NCI-H345 treated with DMSO at 0.1 percent for 48 hours (cell line): ENCODE measurements around the gene TEX54.
A peak's percentile ranks its signal among the peaks of the same experiment; 100 is the strongest.
"Not testable (repeated sequence)": the region's sequence is repeated elsewhere in the genome, so short reads cannot be mapped to it uniquely, and the experiment has no call there.

Source experiments
- DNase-seq: peaks from one replicate; lab custom pipeline; 2025; ENCODE audit not compliant: unreplicated experiment; lab: John Stamatoyannopoulos, UW

Gene TEX54

GRCh38 chr11:62855571-62856332, 23.1 kb upstream of the TEX54 start:
- peak; percentile 95 for DNase-seq

DNA sequence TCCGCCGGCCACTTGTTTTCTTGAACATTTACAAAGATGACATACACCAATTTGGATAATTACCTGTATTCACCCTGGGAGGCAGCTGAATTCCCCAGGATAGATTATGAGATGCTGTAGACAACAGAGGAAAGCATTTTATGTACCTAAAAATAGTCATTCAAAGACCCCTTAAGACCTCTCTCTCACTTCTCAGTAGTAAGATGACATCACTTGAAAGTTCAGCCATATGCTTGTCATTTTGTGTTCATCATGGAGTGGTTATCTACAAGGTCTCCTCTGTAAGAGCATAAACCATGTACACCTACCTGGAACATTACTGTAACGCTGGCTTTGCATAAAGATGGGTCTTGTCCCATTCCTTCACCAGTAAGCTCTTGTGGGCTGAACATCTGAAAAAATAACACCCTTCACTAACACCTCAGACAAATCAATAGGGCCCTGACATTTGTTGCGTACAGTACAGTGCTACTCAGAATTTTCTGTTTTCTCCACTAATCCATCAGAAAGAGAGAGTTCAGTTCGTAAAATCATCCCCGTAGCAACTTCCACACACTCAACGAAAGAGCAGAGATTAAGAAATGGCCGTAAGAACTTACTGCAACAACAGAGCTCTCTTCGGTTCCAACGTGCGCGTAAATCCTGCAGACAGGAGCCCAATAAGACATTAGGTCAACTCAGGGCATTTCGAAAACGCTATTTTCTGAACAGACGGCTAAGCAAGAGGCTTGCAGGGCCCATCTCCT, 22.4 kb upstream of the TEX54 start:
- no peak for DNase-seq

- DNase-seq, result no peak
Observed at GRCh38 chr11:62854013-62854824, 21.6 kb upstream of the TEX54 start.

GRCh38 chr11:62853279-62853965, 20.8 kb upstream of the TEX54 start:
- DNase-seq, result no peak

- DNase-seq, result no peak
Observed at GRCh38 chr11:62852523-62853188, 20.0 kb upstream of the TEX54 start.

GRCh38 chr11:62851807-62852522, 19.3 kb upstream of the TEX54 start:
- DNase-seq, result no peak

DNA sequence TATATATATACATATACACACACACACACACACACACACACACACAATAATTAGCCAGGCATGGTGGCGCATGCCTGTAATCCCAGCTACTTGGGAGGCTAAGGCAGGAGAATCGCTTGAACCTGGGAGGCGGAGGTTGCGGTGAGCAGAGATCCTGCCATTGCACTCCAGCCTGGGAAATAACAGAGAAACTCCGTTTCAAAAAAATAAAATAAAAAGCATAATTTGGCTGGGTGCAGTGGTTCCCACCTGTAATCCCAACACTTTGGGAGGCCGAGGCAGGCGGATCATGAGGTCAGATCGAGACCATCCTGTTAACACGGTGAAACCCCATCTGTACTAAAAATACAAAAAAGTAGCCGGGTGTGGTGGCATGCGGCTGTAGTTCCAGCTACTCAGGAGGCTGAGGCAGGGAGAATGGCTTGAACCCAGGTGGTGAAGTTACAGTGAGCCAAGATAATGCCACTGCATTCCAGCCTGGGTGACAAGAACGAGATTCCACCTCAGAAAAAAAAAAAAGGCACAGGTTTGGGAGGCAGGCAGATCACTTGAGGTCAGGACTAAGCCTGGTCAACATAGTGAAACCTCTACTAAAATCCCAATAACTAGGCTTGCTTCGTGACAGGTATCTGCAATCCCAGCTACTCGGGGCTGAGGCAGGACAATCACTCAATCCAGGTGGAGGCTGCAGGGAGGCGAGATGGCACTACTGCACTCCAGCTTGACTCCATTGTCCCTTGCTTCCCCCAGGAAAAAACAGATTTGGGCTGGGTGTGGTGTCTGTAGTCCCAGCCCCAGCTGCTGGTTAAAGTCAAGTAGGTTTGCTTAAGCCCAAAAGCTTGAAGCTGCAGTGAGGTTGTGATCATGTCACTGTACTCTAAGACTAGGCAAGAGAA, 18.5 kb upstream of the TEX54 start:
- DNase-seq, result no peak

DNA sequence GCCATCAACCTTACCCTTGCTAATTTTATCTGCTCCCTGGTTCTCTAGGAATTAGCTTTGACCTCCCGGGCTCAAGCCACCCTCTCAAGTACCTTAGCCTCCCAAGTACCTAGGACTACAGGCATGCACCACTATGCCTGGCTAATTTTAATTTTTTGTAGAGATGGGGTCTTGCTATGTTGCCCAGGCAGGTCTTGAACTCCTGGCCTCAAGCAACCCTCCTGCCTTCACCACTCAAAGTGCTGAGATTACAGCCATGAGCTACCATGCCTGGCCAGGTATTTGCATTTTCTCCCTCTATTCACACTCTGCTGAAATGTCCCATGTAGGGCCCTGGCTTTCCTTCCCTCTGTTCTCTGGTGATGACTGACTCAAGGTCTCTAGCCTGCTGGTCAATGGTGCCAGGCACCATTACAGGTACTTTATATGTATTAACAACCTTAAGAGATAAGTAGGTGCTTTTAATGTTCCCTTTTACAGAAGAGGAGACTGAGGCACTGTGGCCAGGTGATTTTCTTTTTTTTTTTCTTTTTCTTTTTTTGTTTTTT, 15.2 kb upstream of the TEX54 start:
- no peak for DNase-seq

- no peak for DNase-seq
Observed at GRCh38 chr11:62846177-62846576, 13.5 kb upstream of the TEX54 start.

DNA sequence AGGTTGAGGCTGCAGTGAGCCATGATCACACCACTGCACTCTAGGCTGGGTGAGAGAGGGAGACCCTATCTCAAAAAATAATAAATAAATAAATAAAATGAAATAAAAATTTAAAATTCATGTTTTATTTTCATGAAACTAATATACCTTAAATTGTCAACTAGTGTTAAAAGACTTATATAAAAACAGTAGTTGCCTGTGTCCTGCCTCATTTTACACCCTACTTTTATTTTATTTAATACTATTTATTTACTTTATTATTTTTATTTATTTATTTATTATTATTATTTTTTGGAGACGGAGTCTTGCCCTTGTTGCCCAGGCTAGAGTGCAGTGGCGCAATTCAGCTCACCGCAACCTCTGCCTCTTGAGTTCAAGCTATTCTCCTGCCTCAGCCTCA, 11.5 kb upstream of the TEX54 start:
- DNase-seq, result no peak

GRCh38 chr11:62843466-62843865, 10.8 kb upstream of the TEX54 start:
- DNase-seq, result no peak

GRCh38 chr11:62842891-62843290, 10.2 kb upstream of the TEX54 start:
- not testable (repeated sequence) for DNase-seq

GRCh38 chr11:62842171-62842741, 9.6 kb upstream of the TEX54 start:
- DNase-seq, result no peak

DNA sequence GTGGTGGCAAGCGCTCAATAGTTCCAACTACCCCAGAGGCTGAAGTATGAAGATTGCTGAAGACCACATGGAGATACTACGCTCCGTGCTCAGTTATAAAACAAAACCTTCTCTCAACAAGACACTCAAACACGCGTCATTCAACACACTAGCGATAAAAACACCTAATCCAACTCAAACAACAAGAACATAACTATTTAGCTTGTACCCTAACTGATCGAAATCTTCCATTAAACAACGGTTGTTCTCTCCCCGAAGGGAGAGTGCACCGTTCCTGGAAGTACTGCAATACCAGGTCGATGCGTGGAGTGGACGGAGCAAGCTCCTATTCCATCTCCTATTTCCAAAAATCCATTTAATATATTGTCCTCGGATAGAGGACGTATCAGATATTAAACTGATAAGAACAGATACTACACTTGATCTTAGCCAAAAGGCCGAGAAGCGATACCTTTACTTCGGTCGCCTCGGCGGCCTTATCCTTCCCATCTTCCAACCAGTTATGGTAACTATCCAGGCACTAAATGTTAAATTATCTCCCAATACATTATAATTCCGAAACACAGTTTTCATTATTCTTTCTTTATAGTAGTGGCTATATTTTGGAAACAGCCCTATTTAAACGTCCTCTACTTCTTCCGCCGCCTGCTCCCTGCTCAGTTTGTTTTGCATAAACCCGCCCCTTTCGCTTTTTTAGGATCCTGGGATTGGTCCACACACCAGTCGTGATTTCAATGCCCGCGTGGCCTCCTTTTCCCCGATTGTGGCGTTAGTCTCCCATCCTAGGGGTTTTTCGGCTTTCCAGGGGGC, 8.9 kb upstream of the TEX54 start:
- peak; percentile 95 for DNase-seq

DNA sequence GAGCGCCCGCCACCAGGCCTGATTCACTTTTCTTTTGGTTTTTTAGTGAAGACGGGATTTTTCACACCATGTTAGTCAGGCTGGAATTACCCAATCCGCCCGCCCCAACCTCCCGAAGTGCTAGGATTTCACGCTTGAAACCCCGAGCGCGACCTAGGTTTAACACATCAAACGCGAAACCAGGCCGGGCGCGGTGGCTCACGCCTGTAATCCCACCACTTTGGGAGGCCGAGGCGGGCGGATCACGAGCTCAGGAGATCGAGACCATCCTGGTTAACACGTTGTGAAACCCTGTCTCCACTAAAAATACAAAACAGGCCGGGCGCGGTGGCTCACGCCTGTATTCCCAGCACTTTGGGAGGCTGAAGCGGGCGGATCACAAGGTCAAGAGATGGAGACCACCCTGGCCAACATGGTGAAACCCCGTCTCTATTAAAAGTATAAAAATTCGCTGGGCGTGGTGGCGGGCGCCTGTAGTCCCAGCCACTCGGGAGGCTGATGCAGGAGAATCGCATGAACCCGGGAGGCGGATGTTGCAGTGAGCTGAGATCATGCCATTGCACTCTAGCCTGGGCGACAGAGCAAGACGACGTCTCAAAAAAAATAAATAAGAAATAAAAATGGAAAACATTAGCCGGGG, 8.2 kb upstream of the TEX54 start:
- not testable (repeated sequence) for DNase-seq

- peak; percentile 90 for DNase-seq
Observed at GRCh38 chr11:62839050-62839945, 6.7 kb upstream of the TEX54 start, which contains the start of gene WDR74. Gene WDR74, minus strand, starts transcription at chr11:62839590. Its CDS starts 20 bp downstream, at chr11:62839570.
